HepG2 (cell line): ENCODE measurements around the gene ZNF574. TPM values are rescaled to one million over a fixed set of nuclear protein-coding genes. Genes with fewer than 3 reads are reported as not detected.

Experiments used
- ATAC-seq: fragments of 200-7000 bp; cut with Tn5 transposase; 3 replicates; pipeline ENCODE4 v1.9.1; 2020; ENCODE audit warnings: mild to moderate bottlenecking, moderate library complexity
- BruUV-seq: library from RNA; stranded (reverse); fragments of 400-500 nt; replicated peaks from 2 replicates; lab custom pipeline; 2021; lab: Mats Ljungman, UMichigan
- CTCF ChIA-PET: fragments of 300-600 bp; formaldehyde crosslinking; extraction: SDS; loops from one replicate; lab custom pipeline; 2021; ENCODE audit warnings: low total read pairs, inconsistent platforms, low intra/inter-chr PET ratio; lab: Yijun Ruan, JAX
- POLR2A ChIA-PET: fragments of 350-600 bp; sonication (Branson Sonifier 250); formaldehyde crosslinking; loops from one replicate; lab custom pipeline; 2020; ENCODE audit warnings: antibody characterized with exemption, inconsistent platforms; lab: Yijun Ruan, JAX
- DNase-seq: peaks from one replicate; pipeline ENCODE4 v3.0.0-alpha.2; 2015; ENCODE audit warnings: low spot score
- FAIRE-seq: peaks from 3 replicates; lab custom pipeline; 2011; peaks lifted over from hg19 to GRCh38; lab: Jason Lieb, UNC
- H2AFZ ChIP-seq: one replicate; pipeline ENCODE4 v1.6.1; 2011; ENCODE audit warnings: low read length, inconsistent platforms
- H3K27ac ChIP-seq: fragments of 300-600 bp; 3 replicates; pipeline ENCODE4 v1.8.0; 2011; ENCODE audit warnings: mixed run types, mild to moderate bottlenecking, mixed read lengths, low read length, inconsistent platforms; ENCODE audit not compliant: insufficient read depth; ENCODE audit errors: extremely low read length
- H3K27me3 ChIP-seq, 2 experiments: fragments of 200-600 bp in 1 of 2; 2 replicates in 1 of 2; 3 replicates in 1 of 2; pipeline versions ENCODE4 v1.6.0 to v1.8.0; 2011; ENCODE audit warnings: low read length in 2 of 2, mild to moderate bottlenecking in 2 of 2, moderate library complexity in 2 of 2, inconsistent platforms in 1 of 2; ENCODE audit not compliant: insufficient read depth in 2 of 2, control insufficient read depth in 1 of 2
- H3K36me3 ChIP-seq, 2 experiments: fragments of 200-600 bp in 1 of 2; replicated peaks in 1 of 2; 2 replicates in 1 of 2; 3 replicates in 1 of 2; pipeline versions ENCODE4 v1.5.1 to v1.8.0; 2011; ENCODE audit warnings: low read length in 2 of 2, inconsistent platforms in 1 of 2; ENCODE audit not compliant: insufficient read depth in 2 of 2, control insufficient read depth in 1 of 2
- H3K4me1 ChIP-seq: 2 replicates; pipeline ENCODE4 v1.5.1; 2012; ENCODE audit warnings: low read length, inconsistent platforms; ENCODE audit not compliant: insufficient read depth
- H3K4me2 ChIP-seq: 2 replicates; pipeline ENCODE4 v1.6.0; 2011; ENCODE audit warnings: low read depth, low read length, inconsistent platforms
- H3K4me3 ChIP-seq, 3 experiments: fragments of 200-600 bp in 1 of 3; sonication (generic), shearing (Covaris generic) in 1 of 3; replicated peaks in 1 of 3; 2 replicates each; pipeline ENCODE4 v1.5.1; 2011 to 2016; ENCODE audit warnings: low read length in 3 of 3, inconsistent platforms in 2 of 3, low read depth in 2 of 3, mild to moderate bottlenecking in 2 of 3, control low read depth in 1 of 3, mixed read lengths in 1 of 3; ENCODE audit not compliant: insufficient read depth in 1 of 3
- H3K79me2 ChIP-seq: one replicate; pipeline ENCODE4 v1.6.1; 2011; ENCODE audit warnings: low read length, inconsistent platforms; ENCODE audit not compliant: insufficient read depth
- H3K9ac ChIP-seq: 2 replicates; pipeline ENCODE4 v1.6.0; 2011; ENCODE audit warnings: mild to moderate bottlenecking, low read depth, low read length, inconsistent platforms; ENCODE audit not compliant: insufficient read depth
- H3K9me3 ChIP-seq: 2 replicates; pipeline ENCODE4 v1.5.1; 2012; ENCODE audit warnings: mild to moderate bottlenecking, low read length
- H4K20me1 ChIP-seq: 2 replicates; pipeline ENCODE4 v1.6.0; 2011; ENCODE audit warnings: inconsistent platforms, mild to moderate bottlenecking, low read length, moderate library complexity; ENCODE audit not compliant: insufficient read depth
- MLLT10 ChIP-seq: sonication (generic); formaldehyde crosslinking; IDR thresholded peaks from 2 replicates; pipeline ENCODE4 v1.4.0; 2020; ENCODE audit warnings: missing genetic modification reagents
- RFXANK ChIP-seq: IDR thresholded peaks from 2 replicates; pipeline ENCODE4 v1.6.1; 2016
- WIZ ChIP-seq: sonication (generic); formaldehyde crosslinking; IDR thresholded peaks from 2 replicates; pipeline ENCODE4 v1.5.1; 2020; ENCODE audit warnings: mild to moderate bottlenecking, missing genetic modification reagents
- ZC3H13 ChIP-seq: sonication (generic); formaldehyde crosslinking; IDR thresholded peaks from 2 replicates; pipeline ENCODE4 v1.8.1; 2023; ENCODE audit warnings: mild to moderate bottlenecking, missing genetic modification reagents, moderate library complexity
- ZNF326 ChIP-seq: sonication (generic); formaldehyde crosslinking; IDR thresholded peaks from 2 replicates; pipeline ENCODE4 v1.4.0; 2020; ENCODE audit warnings: missing genetic modification reagents, borderline replicate concordance
- ZNF33A ChIP-seq: sonication (generic); formaldehyde crosslinking; IDR thresholded peaks from 2 replicates; pipeline ENCODE4 v1.5.1; 2020; ENCODE audit warnings: missing genetic modification reagents, mild to moderate bottlenecking, moderate library complexity, borderline replicate concordance
- ZNF747 ChIP-seq: sonication (generic); formaldehyde crosslinking; IDR thresholded peaks from 2 replicates; pipeline ENCODE4 v1.8.1; 2023; ENCODE audit warnings: missing genetic modification reagents, mild to moderate bottlenecking, borderline replicate concordance
- ZNF768 ChIP-seq: sonication (generic); formaldehyde crosslinking; IDR thresholded peaks from 2 replicates; pipeline ENCODE4 v1.4.0; 2020; ENCODE audit warnings: missing genetic modification reagents
- WGBS: methylation state at CpG from one replicate; pipeline ENCODE4 v1.1.6; 2017; ENCODE audit warnings: low lambda C conversion rate; 5-methylcytosine and 5-hydroxymethylcytosine counted together
- in situ Hi-C: cut with HindIII; loops from 2 replicates; pipeline ENCODE4 v1.10.0; 2017; ENCODE audit warnings: low pct_unique_long_range_greater_than_20kb; ENCODE audit not compliant: extremely low pct_ligation_motif_present
- intact Hi-C: fragments of 100-400 bp; cut with micrococcal nuclease; formaldehyde crosslinking; loops from one replicate; pipeline ENCODE4 v1.10.0; 2022; ENCODE audit not compliant: unreplicated experiment
- polyA plus RNA-seq, 8 experiments: library from polyadenylated mRNA; depleted of rRNA in 3 of 8; stranded (reverse) in 7 of 8; unstranded in 1 of 8; fragments of >200 nt; fragmentation: Illumina TruSeq in 4 of 8; extraction: Trizol in 4 of 8; gene quantifications; 2 replicates each; pipeline versions ENCODE4 v1.2.1 to v1.2.3, GENCODE V29; 2011 to 2016; ENCODE audit warnings: low read depth in 4 of 8, missing spikeins in 1 of 8, mixed read lengths in 1 of 8; ENCODE audit not compliant: insufficient read depth in 1 of 8
- total RNA-seq, 5 experiments: library from RNA; depleted of rRNA; stranded (reverse); fragments of >200 nt; fragmentation: Illumina TruSeq; extraction: Trizol; gene quantifications; 2 replicates each; pipeline ENCODE4 v1.2.3, GENCODE V29; 2016; ENCODE audit warnings: low read depth in 1 of 5
- TF ChIP-seq, protein P1 (sequence below): sonication (generic); formaldehyde crosslinking; IDR thresholded peaks from 2 replicates; pipeline ENCODE4 v1.5.0; 2020; ENCODE audit warnings: missing genetic modification reagents

The ZNF574 gene
- total and polyA plus RNA-seq, 2 of the 13 experiments (the other 11 are each of a cell fraction or from before 2014, with no cell fraction given) = 7.7 to 7.9 TPM

DNA sequence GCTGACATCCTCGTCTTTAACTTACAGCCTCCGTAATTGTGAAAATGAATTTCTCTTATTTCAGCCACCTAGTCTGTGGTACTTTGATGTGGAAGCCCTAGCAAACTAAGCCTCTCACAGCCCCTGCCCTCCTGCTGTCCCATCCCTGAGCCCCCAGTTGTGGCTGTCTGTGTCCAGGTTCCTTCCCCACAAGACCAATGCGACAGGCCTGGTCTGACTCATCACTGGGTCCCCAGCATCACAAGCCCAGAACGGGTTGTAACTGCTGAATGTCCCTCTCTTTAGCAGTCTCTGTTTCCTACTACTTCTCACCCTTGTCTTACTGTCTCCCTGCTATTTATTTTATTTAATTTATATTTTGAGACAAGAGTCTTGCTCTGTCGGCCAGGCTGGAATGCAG is 50.6 kb downstream of the ZNF574 start:
- intact Hi-C loops = no loop called here
- TF ChIP-seq ZNF747 (CRISPR knock-in tag) (no peak), RFXANK (CRISPR knock-in tag) (no peak), ZC3H13 (CRISPR knock-in tag) (no peak), MLLT10 (CRISPR knock-in tag) (no peak), ZNF326 (CRISPR knock-in tag) (no peak), WIZ (CRISPR knock-in tag) (no peak), ZNF768 (CRISPR knock-in tag) (no peak), ZNF33A (no peak)
- TF ChIP-seq, protein P1, sequence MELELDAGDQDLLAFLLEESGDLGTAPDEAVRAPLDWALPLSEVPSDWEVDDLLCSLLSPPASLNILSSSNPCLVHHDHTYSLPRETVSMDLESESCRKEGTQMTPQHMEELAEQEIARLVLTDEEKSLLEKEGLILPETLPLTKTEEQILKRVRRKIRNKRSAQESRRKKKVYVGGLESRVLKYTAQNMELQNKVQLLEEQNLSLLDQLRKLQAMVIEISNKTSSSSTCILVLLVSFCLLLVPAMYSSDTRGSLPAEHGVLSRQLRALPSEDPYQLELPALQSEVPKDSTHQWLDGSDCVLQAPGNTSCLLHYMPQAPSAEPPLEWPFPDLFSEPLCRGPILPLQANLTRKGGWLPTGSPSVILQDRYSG (CRISPR knock-in tag) = no peak
- TF ChIP-seq, all 625 proteins: peak for 0
- no peak overlapping the region for H3K4me3 ChIP-seq
- no peak for FAIRE-seq
- no peak for DNase-seq
- H2AFZ ChIP-seq = no peak overlapping the region
- H4K20me1 ChIP-seq = no peaks in the 10 kb centered on the region
- peaks cover 5% of the 10 kb centered on the region for H3K4me1 ChIP-seq
- POLR2A ChIA-PET = no interaction called here
- no TSS peak for BruUV-seq
- H3K4me2 ChIP-seq = no peak overlapping the region
- no peaks in the 10 kb centered on the region for H3K79me2 ChIP-seq
- no peak overlapping the region for H3K27ac ChIP-seq
- ATAC-seq = no peak
- in situ Hi-C loops = no loop called here
- WGBS = 23% methylated on average over 5 of the region's 5 CpGs
- H3K9ac ChIP-seq = no peak overlapping the region
- no peaks in the 10 kb centered on the region for H3K36me3 ChIP-seq
- peaks cover 2 to 39% of the 10 kb centered on the region in 2 experiments; a peak in 4 of 5 replicates for H3K27me3 ChIP-seq
- CTCF ChIA-PET = no interaction called here
- H3K9me3 ChIP-seq = no peaks in the 10 kb centered on the region
